ENCODE data around the gene CDH8. TPM values are rescaled to one million over a fixed set of nuclear protein-coding genes. Genes with fewer than 3 reads are reported as not detected.

Gene CDH8
- total RNA-seq, 1 experiment from 2014 or later: 1.6 TPM

DNA sequence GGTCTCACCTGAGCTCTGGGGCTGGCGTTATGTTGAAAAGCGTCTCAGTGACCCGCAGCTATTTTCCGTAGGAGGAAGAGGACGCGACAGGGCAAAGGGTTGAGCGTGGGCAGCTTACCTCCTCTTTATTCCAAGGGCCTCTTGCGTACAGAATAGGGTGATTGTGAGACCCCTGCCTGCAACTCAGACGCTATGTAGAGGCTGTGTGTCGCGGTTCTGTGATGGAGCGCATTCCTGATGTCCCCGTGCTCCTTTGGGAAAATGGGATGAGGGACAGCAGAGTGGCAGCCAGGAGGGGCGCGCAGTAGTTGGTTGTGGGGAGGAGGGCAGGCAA lies 531 bp upstream of the CDH8 start:
- no peak for DNase-seq (ENCODE audit: low read depth, low spot score)
- in situ Hi-C loops (cut with HindIII; ENCODE audit: low pct_unique_long_range_greater_than_20kb, low sequenced_read_pairs): no loop called here

DNA sequence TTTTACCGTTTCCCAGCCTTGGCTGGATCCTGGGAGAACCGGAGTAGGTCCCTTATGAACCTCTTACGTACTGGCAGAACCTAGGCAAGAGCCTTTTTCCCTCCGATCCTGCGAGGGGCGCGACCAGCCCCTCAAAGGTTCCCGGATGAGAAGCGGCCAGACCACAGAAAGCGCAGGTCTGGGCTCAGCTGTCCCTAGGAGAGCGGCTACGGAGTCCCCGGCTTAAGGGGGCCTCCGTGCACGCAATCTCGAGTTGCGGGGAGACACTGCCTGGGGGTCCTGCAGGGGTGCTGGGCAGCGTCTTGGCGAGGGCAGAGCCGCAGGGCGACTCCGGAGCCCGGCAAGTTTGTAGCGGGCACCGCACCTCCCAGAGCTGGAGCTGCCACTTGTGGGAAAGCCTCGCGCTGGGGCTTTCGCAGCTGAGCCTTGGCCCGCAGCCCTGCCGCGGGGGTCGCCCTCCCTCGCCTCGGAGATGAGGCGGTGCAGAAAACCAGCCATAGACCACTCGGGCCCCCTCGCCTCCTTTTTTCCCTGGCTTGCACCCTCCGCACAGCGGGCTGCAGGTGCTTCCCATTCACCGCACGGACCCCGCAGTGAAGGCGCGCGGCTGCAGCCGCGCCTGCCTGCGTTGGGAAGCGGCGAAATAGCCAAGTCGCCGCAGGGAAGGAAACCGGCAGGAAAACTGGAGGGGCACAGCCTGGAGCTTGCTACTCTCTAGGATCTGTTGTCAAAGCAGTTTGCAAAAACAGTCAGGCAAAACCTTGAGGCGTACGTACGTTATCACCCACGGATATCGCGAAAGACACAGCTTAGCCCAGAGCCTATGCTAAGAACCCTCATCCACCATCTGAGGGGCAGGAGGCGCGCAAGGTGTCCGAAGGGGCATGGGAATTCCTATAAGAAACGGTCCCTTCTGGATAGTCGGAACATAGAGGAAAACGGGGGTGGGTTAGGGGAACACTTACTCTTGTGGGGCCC lies 834 bp downstream of the CDH8 start:
- DNase-seq (ENCODE audit: low read depth, low spot score): no peak
- in situ Hi-C loops (cut with HindIII; ENCODE audit: low pct_unique_long_range_greater_than_20kb, low sequenced_read_pairs): no loop called here

DNA sequence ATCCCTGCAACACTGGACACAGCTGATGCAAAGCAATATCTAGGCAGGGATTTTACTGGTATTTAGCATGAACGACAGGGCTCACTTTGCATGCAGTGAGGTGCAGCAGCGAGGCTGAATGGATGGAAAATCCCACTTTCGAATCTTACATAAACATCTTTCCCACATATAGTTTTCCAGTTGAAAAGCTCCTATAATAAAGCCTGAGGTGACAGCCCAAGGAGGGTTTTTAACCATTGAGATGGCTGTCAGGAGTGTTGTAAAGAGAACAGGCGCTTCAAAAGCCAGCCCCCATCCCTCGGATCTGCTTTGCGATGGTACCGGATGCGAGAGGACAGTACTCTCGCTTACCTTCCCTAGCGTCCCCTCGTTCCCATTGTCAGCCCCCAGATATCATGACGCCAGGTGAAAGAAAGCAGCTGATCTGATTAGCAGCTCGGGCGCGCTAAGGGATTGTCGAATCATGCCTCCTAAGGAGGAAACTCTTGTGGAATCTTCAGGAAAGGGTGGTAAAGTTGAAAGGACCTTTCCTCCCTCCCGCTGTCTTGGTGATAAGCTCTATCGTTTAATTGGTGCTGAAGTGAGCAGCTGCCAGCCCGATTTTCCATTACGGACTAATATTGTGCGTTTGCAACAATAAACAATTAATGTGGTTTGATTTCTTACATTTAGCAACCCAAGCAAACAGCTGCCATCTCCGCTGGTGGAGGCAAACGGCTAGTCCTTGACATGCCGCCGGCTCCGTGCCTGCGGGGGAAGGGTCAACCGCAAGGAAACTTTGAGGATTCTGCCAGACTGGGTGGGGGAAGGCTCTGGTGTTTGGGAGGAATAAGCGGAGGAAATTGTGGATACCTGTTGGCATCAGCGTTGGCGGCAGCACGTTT lies 1.8 kb downstream of the CDH8 start:
- no peak for DNase-seq (ENCODE audit: low read depth, low spot score)
- in situ Hi-C loops (cut with HindIII; ENCODE audit: low pct_unique_long_range_greater_than_20kb, low sequenced_read_pairs): no loop called here

DNA sequence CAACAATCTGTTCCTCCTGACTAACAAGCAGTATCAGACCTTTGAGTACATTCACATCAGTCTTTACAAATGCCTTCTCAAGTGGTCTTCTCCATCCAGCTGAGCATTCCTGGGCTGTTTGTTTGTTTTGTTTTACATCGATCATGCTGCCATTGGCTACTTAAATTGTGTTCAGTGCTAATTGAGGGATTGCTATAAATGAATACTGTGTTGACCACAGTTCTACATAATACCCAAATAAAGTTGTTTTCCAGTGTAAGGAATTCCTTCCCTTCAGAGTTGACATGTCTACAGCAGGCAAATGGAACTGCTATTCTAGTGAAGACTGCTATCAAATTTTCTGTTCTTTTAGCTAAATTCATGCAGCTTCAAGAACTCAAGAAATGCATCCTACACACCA lies 3.2 kb downstream of the CDH8 start:
- DNase-seq (ENCODE audit: low read depth, low spot score): no peak
- in situ Hi-C loops (cut with HindIII; ENCODE audit: low pct_unique_long_range_greater_than_20kb, low sequenced_read_pairs): no loop called here

DNA sequence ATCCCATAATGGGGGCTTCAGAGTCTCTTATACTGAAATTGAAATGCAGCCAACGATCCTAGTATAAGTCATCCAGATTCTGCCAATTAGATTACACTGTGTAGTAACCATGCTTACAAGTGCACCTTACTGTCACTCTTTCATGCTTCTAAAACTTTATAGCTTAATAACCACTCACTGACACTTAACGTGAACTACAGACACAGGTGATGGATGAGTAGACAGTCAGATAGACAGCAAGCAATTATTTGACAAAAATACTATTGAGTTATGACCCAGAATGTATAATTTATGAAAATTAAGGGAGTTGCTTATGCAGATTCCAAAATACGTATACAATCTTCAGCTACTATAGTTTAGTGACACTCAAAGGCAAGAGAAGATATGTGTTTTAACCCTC lies 6.3 kb downstream of the CDH8 start:
- DNase-seq (ENCODE audit: low read depth, low spot score): no peak

DNA sequence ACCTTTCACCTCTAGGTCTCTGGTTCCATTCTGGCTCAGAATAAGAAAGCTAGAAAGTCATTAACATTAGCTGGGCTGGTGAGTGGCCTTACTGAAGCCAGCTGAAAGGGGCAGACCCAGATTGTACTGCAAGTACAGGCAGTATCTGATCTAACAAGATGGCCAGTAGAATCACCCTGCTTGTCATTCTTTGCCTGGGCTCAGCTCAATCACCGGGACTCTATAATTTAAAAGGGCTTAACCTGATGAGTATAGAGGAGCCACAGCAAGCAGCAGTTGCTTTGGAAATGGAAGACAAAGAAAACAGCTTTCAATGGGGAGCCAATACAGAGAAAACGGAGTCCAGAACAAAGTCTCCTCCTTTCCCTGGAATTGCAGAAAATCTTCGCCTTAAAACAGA lies 13.6 kb downstream of the CDH8 start:
- no peak for DNase-seq (ENCODE audit: low read depth, low spot score)
- in situ Hi-C loops (cut with HindIII; ENCODE audit: low pct_unique_long_range_greater_than_20kb, low sequenced_read_pairs): no loop called here

More for the DNA sequence above, 6.3 kb downstream of the CDH8 start:
- in situ Hi-C loops (cut with HindIII; ENCODE audit: low pct_unique_long_range_greater_than_20kb, low sequenced_read_pairs): no loop called here

DNA sequence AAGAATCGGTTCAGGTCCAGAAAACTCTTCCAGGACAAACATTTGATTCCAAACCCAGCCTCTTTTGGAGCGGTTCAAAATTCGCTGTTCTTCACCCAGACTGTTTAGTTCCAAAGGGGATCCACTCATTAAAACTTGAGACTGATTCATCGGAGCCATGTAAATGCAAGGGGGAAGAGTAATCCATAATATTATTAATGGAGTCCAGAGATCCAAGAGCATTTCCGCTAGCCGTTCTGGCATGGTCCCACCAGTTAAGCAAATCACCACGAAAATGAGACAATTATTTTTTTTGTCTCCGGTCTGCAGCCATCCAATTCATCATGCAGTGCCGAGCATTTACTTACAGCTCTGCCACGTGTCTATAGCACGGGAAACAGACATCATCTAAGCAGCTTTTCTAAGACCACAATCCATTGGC lies 15.1 kb downstream of the CDH8 start:
- in situ Hi-C loops (cut with HindIII; ENCODE audit: low pct_unique_long_range_greater_than_20kb, low sequenced_read_pairs): no loop called here
- DNase-seq (ENCODE audit: low read depth, low spot score): no peak

DNA sequence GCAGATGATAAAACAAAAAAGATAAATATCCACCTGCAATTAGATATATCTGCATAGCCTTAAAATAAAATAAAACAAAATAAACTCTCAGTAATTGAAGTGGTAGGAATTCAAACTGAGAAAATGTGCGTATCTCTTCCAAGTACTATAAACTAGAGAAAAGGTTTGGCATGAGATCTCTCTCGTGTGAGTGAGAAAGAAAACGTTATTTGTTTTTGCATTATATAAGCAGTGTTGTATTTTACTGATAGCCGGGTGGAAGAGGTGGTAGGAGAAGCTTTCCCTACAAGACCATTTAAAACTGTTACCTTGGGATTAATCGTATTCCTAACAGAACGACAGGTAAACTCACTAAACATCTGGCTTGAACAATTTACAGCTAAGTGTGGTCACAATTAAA lies 15.6 kb downstream of the CDH8 start:
- no peak for DNase-seq (ENCODE audit: low read depth, low spot score)
- in situ Hi-C loops (cut with HindIII; ENCODE audit: low pct_unique_long_range_greater_than_20kb, low sequenced_read_pairs): no loop called here

DNA sequence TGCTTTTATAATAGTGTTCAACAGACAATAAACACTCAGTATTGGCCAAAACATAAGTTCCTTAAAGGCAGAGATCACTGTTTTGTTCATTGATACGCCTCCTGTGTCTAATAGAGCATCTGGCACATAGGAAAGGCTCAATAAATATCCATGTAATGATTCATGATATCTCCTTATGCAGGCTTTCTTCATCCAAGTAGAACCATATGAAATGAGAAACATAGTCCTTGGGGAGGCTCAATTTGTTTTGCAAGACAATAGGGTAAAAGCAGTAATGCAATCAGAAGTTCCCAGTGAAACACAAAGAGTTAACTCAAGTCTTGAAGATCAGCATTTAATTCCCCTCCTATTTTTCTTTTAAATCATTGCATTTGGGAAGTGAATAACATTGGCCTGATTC lies 16.4 kb downstream of the CDH8 start:
- in situ Hi-C loops (cut with HindIII; ENCODE audit: low pct_unique_long_range_greater_than_20kb, low sequenced_read_pairs): no loop called here
- DNase-seq (ENCODE audit: low read depth, low spot score): no peak

DNA sequence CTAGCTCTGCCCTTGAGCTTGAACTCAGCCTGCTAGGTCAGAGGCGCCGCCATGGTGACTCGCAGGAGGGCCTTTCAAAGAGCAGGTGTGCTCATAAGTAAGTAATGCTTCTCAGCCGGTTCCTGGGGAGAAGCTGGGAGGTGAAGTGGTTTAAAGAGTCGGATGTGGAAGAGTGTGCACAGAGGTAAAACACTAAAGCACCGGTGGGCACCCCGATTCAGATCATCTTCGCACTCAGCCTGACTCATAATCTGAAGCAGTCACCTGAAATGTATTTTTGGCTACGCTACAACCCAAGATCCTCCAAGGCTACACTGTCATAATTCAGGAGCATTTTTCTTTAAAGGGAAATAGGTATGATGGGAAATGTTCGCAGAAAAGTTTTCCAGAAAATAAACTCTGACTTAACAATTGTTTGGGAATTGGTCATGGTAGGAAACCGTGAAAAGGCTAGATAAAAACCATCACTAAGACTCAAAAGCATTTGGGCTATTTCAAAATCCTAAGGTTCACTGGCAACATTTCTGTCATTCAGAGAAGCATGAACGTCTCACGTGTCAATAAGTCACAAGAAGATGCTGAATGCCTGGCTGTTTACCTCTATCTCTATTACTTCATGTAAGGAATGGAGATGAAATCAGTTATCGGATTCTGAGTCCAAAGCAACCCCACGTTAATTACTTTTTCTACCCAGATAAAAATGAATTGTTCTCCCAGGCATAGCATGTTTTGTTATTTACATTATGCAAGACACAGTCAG lies 17.8 kb downstream of the CDH8 start:
- DNase-seq (ENCODE audit: low read depth, low spot score): no peak
- in situ Hi-C loops (cut with HindIII; ENCODE audit: low pct_unique_long_range_greater_than_20kb, low sequenced_read_pairs): no loop called here

DNA sequence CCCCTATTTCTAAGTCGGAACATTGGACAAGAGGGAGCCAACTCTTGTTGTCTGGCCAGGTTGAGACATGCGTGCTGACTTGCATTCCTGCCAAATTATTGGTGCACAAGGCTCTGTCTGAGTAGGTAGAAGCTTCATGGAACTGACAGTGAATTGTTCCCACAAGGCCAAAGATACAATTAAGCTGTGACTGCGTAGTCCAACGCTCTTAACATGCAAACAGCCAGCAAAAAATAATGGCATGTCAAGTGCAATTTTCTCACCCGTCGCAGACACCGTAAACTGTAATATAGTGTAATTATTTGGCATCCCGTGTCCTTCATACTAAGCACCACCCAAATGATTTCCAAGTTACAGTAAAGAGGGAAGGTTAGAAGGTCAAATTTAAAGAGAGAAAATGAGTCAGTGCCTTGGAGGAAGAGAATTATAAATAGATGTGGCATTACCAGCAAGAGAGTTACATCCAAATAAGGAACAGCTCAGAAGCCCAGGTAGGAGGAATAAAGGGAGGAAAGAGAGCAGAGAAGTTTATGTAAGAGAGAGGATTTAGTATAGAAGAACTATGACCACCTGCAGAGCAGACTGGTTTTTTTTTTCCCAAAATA lies 21.8 kb downstream of the CDH8 start:
- DNase-seq (ENCODE audit: low read depth, low spot score): no peak
- in situ Hi-C loops (cut with HindIII; ENCODE audit: low pct_unique_long_range_greater_than_20kb, low sequenced_read_pairs): no loop called here

DNA sequence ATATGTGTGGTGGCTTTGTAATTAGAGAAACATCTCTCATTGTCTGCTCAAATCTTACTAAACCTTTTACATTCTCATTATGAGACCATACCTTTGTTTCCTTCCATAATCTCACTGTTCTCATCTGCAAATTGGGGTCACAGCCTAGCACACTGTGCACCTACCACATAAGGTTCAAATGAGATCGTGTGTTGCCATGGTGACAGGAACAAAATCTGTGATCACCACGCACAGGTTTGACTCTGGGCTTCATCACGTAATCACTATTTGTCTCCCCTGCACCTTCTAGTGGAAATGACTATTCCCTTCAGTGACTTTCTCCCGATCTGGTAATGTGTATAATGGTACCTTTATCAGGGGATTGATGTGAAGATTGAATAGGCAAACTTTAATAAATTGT lies 26.1 kb downstream of the CDH8 start:
- no peak for DNase-seq (ENCODE audit: low read depth, low spot score)
- in situ Hi-C loops (cut with HindIII; ENCODE audit: low pct_unique_long_range_greater_than_20kb, low sequenced_read_pairs): no loop called here

DNA sequence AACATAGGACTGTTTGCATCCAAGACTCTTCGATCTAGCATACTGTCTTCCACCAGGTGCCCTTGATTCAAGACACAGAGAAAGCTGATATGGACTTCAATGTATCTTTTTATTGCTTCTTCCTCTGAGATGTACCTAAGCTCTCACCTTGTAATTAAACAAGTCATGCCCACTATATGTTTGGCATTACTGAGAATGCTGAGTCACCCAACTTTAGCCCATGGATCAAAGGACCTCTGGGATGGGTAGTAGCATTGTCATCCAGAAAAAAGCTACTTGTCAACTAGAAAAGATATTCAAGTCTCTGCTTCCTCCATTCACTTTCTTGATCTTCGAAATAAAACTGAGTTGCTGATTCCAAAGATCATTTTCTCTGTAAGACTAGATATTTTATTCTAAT lies 37.8 kb downstream of the CDH8 start:
- in situ Hi-C loops (cut with HindIII; ENCODE audit: low pct_unique_long_range_greater_than_20kb, low sequenced_read_pairs): no loop called here
- DNase-seq (ENCODE audit: low read depth, low spot score): no peak

DNA sequence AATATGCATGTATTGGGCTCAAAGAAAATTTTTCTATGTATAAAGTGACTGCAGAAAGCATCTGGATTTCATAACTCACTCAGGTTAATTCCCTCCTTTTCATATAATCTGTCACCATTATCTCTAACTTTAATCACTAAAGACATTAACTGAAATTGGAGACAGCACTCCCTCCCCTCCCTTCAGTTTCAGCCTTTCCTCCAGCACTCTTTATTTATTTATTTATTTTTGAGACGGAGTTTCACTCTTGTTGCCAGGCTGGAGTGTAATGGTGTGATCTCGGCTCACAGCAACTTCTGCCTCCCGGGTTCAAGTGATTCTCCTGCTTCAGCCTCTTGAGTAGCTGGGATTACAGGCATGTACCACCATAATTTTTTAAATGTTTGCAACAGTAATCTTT lies 43.1 kb downstream of the CDH8 start:
- in situ Hi-C loops (cut with HindIII; ENCODE audit: low pct_unique_long_range_greater_than_20kb, low sequenced_read_pairs): no loop called here
- no peak for DNase-seq (ENCODE audit: low read depth, low spot score)

DNA sequence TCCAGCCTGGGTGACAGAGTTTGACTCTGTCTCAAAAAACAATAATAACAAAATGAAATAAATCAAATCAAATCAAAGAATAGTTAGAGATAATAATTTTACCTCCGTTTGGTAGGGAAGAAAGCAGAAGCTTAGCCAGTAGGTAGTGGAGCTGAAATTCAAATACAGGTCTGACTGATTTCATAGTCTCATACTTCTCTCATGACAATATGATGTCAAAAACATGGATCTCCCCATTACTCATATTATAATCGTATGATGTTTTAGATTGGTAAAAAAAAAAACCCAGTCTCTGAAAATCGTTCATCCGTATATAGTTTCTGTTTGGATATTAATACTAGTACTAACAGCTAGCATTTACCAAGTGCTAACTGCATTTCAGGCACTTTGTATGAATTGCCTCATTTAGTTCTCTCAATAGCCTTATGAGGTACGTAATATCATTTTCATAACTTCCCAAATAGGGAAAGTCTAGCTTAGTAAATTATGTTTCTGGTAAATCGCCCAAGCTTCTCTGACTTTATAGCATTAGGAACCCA lies 48.7 kb downstream of the CDH8 start:
- in situ Hi-C loops (cut with HindIII; ENCODE audit: low pct_unique_long_range_greater_than_20kb, low sequenced_read_pairs): no loop called here
- no peak for DNase-seq (ENCODE audit: low read depth, low spot score)

DNA sequence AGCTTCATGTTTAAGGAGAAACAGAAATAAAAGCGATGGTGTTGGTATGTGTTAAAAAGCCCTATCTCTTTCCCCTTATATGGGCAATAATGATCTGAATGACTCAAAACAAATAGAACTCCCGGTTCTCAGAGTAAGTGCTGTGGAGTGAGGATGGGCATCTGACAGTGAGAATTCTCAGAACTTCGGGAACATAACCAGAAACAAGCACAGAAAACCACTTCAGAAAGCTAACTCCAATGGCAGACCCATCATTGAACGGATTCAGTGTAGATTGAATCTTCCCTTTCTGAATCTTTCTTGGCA lies 67.2 kb downstream of the CDH8 start:
- DNase-seq (ENCODE audit: low read depth, low spot score): no peak

DNA sequence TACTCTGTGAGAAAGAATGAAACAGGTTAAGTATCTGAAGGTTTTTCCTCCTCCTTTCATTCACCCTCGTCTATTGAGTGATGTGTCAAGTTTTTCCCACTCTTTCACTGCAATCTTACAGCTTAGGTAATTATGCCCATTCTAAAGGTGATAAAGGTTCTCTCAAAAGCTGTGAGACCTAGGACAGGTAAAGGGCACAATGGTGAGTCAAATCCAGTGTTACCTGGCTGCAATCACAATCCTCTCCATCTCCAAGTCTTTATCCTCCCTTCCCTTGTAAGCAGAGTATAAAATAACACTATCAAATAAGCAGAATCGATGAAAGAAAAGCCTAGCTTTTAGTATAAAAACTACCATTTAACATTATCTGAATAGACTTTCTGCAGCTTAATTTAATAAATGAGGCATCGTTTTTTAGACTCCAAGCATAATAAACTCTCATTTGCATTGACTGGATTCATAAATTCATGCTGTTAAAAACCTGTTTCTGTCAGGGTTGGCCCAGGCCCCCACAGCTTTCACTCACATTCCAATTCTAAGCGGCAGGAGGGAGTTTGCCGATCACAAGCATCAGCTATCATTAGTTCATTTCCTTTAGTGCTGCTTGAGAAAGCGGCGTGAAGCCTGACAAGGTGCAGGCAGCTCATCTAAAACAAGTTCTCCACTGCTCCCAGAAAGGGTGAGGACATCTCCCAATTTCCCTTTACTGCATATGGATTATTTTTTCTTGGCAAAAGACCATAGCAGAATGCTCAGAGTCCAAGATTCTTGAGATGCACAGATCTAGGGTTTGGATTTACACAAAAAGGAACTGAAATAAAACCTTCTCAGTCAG lies 67.8 kb downstream of the CDH8 start:
- in situ Hi-C loops (cut with HindIII; ENCODE audit: low pct_unique_long_range_greater_than_20kb, low sequenced_read_pairs): no loop called here
- no peak for DNase-seq (ENCODE audit: low read depth, low spot score)

More for the DNA sequence above, 67.2 kb downstream of the CDH8 start:
- in situ Hi-C loops (cut with HindIII; ENCODE audit: low pct_unique_long_range_greater_than_20kb, low sequenced_read_pairs): no loop called here

All from SK-MEL-5 (cell line).